ENCODE data around the gene ANGPTL3. TPM values are rescaled to one million over a fixed set of nuclear protein-coding genes. Genes with fewer than 3 reads are reported as not detected.

The ANGPTL3 gene
- total RNA-seq, 2 experiments from 2014 or later = not detected

DNA sequence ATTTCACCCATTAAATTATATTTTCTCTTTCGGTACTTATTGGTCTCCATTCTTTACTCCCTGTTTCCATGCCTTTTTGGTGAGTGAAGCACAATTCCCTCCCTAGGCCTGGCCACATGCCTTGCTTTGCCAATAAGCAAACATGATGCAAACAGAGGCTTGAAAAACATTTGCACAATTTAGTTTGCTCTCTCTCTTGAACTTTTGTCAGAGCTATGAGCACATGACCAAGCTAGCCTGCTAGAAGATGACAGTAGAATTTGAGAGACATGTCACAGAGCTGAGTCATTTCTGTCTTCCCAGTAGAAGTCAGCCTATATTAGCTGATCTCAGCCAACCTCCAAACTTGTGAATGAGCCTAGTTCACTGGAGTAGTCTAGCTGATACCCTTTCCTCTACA, 24.6 kb downstream of the ANGPTL3 start:
- ChIA-PET POLR2A (no interaction called here), CTCF (no interaction called here)
- ATAC-seq (ENCODE audit: poor library complexity) (no peak), DNase-seq (no peak)
- TF ChIP-seq, protein P1, sequence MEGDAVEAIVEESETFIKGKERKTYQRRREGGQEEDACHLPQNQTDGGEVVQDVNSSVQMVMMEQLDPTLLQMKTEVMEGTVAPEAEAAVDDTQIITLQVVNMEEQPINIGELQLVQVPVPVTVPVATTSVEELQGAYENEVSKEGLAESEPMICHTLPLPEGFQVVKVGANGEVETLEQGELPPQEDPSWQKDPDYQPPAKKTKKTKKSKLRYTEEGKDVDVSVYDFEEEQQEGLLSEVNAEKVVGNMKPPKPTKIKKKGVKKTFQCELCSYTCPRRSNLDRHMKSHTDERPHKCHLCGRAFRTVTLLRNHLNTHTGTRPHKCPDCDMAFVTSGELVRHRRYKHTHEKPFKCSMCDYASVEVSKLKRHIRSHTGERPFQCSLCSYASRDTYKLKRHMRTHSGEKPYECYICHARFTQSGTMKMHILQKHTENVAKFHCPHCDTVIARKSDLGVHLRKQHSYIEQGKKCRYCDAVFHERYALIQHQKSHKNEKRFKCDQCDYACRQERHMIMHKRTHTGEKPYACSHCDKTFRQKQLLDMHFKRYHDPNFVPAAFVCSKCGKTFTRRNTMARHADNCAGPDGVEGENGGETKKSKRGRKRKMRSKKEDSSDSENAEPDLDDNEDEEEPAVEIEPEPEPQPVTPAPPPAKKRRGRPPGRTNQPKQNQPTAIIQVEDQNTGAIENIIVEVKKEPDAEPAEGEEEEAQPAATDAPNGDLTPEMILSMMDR (IDR thresholded peaks at IDR 0.05) = no peak
- intact Hi-C loops (cut with DNase I, micrococcal nuclease) = no loop called here
- peaks cover 31% of the 10 kb centered on the region for H3K36me3 Mint-ChIP-seq (ENCODE audit: low read depth)
- Histone ChIP-seq H3K36me3 (ENCODE audit: insufficient read depth, low read length) (no peaks in the 10 kb centered on the region), H3K4me3 (ENCODE audit: low read length) (no peak overlapping the region), H3K9me3 (ENCODE audit: control insufficient read depth in 1 of 2, insufficient read depth in 1 of 2, low read length in 2 of 2) (no peaks in the 10 kb centered on the region), H3K4me1 (ENCODE audit: insufficient read depth, low read length) (no peaks in the 10 kb centered on the region), H3K27ac (ENCODE audit: low read depth in 1 of 2, low read length in 2 of 2) (no peak overlapping the region), H3K27me3 (ENCODE audit: control insufficient read depth in 1 of 2, insufficient read depth in 2 of 2, low read length in 2 of 2) (no peaks in the 10 kb centered on the region)
- H3K4me1 Mint-ChIP-seq (ENCODE audit: low read depth) = no peaks in the 10 kb centered on the region
- no peak overlapping the region for H3K27ac Mint-ChIP-seq
- H3K4me3 Mint-ChIP-seq = no peak overlapping the region
- no peaks in the 10 kb centered on the region for H3K9me3 Mint-ChIP-seq
- H3K27me3 Mint-ChIP-seq = no peaks in the 10 kb centered on the region

DNA sequence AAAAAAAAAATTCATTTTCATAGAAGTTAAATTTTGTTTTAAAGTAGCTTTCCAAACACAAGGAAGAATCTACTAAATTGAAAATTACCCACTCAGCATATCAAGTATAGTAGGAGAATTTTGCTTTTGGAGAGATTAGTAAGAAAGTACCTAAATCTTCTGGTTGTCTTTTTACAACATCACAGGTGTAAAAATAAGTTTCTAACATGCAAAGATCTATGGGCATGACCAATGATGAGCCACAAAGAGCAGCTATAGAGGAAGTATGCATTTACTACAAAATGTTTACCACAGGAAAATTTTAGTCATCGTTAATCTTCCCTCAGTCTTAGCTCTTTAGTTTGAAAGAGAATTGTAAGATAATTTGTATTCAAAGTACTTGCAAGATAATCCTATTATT, 28.1 kb downstream of the ANGPTL3 start:
- DNase-seq (no peak), ATAC-seq (ENCODE audit: poor library complexity) (no peak)
- intact Hi-C loops (cut with DNase I, micrococcal nuclease) = no loop called here
- no peaks in the 10 kb centered on the region for H3K9me3 Mint-ChIP-seq
- no peak overlapping the region for H3K27ac ChIP-seq (ENCODE audit: low read depth in 1 of 2, low read length in 2 of 2)
- no peaks in the 10 kb centered on the region for H3K36me3 ChIP-seq (ENCODE audit: insufficient read depth, low read length)
- no peaks in the 10 kb centered on the region for H3K9me3 ChIP-seq (ENCODE audit: control insufficient read depth in 1 of 2, insufficient read depth in 1 of 2, low read length in 2 of 2)
- ChIA-PET POLR2A (interaction anchor here (0.6 kb wide), 1 partner anchor 457 kb away, joined by 3 read pairs; no protein-coding TSS in a partner anchor), CTCF (interaction anchor here (2.2 kb wide), 1 partner anchor 10 kb away, joined by 6 read pairs; no protein-coding TSS in a partner anchor)
- H3K27me3 Mint-ChIP-seq = no peaks in the 10 kb centered on the region
- H3K4me1 Mint-ChIP-seq (ENCODE audit: low read depth) = no peaks in the 10 kb centered on the region
- H3K4me3 ChIP-seq (ENCODE audit: low read length) = no peak overlapping the region
- peaks cover 23% of the 10 kb centered on the region for H3K36me3 Mint-ChIP-seq (ENCODE audit: low read depth)
- no peak overlapping the region for H3K27ac Mint-ChIP-seq
- H3K4me3 Mint-ChIP-seq = no peak overlapping the region
- no peaks in the 10 kb centered on the region for H3K27me3 ChIP-seq (ENCODE audit: control insufficient read depth in 1 of 2, insufficient read depth in 2 of 2, low read length in 2 of 2)
- no peaks in the 10 kb centered on the region for H3K4me1 ChIP-seq (ENCODE audit: insufficient read depth, low read length)
- TF ChIP-seq, protein P1 (IDR thresholded peaks at IDR 0.05) = no peak

DNA sequence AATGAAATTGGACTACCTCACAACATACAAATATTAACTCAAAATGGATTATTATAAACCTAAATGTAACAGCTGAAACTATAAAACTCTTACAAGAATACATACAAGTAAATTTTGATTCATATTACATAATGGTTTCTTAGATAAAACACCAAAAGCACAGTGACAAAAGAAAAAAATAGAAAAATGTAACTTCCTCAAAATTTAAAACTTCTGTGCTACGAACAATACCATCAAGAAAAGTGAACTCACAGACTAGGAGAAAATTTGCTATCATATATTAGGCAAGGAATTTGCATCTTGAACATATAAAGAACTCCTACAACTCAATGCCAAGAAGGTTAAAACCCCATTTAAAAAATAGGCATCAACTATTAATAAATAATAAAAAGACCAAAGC, 31.2 kb downstream of the ANGPTL3 start:
- peaks cover under 1% of the 10 kb centered on the region for H3K36me3 ChIP-seq (ENCODE audit: insufficient read depth, low read length)
- no peak for DNase-seq
- TF ChIP-seq, protein P1 (IDR thresholded peaks at IDR 0.05) = no peak
- no peaks in the 10 kb centered on the region for H3K9me3 ChIP-seq (ENCODE audit: control insufficient read depth in 1 of 2, insufficient read depth in 1 of 2, low read length in 2 of 2)
- no peaks in the 10 kb centered on the region for H3K4me1 Mint-ChIP-seq (ENCODE audit: low read depth)
- no peaks in the 10 kb centered on the region for H3K9me3 Mint-ChIP-seq
- no peak overlapping the region for H3K27ac ChIP-seq (ENCODE audit: low read depth in 1 of 2, low read length in 2 of 2)
- H3K27me3 Mint-ChIP-seq = no peaks in the 10 kb centered on the region
- no peaks in the 10 kb centered on the region for H3K27me3 ChIP-seq (ENCODE audit: control insufficient read depth in 1 of 2, insufficient read depth in 2 of 2, low read length in 2 of 2)
- no peaks in the 10 kb centered on the region for H3K4me1 ChIP-seq (ENCODE audit: insufficient read depth, low read length)
- POLR2A ChIA-PET = no interaction called here
- H3K4me3 Mint-ChIP-seq = no peak overlapping the region
- H3K27ac Mint-ChIP-seq = no peak overlapping the region
- no peak overlapping the region for H3K4me3 ChIP-seq (ENCODE audit: low read length)
- peaks cover 50% of the 10 kb centered on the region for H3K36me3 Mint-ChIP-seq (ENCODE audit: low read depth)
- no peak for ATAC-seq (ENCODE audit: poor library complexity)
- CTCF ChIA-PET = no interaction called here
- intact Hi-C loops (cut with DNase I, micrococcal nuclease) = no loop called here
